ENCODE data around the gene TMEM238L.
"Not testable (repeated sequence)": the region's sequence is repeated elsewhere in the genome, so short reads cannot be mapped to it uniquely, and the experiment has no call there.

Gene TMEM238L, protein sequence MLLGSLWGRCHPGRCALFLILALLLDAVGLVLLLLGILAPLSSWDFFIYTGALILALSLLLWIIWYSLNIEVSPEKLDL
- total RNA-seq, result 0 reads per million in 2 donors

DNA sequence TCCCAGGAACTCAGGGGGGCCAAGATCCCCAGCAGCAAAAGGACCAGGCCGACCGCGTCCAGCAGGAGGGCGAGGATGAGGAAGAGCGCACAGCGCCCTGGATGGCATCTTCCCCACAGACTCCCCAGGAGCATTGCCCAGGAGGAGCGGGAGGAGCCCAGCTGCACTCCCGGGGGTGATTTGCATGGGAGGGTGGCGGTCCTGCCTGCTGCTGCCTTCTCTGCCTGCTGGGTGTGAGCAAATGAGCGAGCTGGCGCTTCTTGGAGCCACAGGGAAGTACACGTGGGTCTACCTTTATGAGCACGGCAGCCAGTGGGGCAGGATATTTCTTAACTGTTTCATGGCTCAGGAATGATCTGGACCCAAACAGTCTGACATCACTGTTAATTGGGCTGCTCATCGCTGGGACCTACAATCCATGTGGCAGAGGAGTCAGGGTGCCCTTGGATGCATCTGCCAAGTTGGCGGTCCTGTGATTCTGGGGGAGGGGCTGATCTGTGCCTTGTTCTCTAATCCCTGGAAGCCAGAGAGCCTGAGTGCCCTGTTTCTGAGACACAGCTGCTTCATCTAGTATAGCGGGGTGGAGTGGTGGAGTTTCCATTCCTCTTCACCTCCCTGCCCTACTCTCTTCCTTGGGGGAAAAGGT lies at the start of gene TMEM238L:
TMEM238L (minus strand) TSS at position 270 of the 646 bp plus-strand sequence; CDS start at position 134, 136 bp downstream.
- no peak for DNase-seq

DNA sequence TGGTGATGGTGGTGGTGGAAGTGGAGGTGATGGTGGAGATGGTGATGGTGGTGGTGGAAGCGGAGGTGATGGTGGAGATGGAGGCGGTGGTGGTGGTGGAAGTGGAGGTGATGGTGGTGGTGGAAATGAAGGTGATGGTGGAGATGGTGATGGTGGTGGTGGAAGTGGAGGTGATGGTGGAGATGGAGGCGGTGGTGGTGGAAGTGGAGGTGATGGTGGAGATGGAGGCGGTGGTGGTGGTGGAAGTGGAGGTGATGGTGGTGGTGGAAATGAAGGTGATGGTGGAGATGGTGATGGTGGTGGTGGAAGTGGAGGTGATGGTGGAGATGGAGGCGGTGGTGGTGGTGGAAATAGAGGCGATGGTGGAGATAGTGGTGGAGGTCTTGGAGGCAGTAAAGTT lies 42.7 kb upstream of the TMEM238L start:
- not testable (repeated sequence) for DNase-seq

DNA sequence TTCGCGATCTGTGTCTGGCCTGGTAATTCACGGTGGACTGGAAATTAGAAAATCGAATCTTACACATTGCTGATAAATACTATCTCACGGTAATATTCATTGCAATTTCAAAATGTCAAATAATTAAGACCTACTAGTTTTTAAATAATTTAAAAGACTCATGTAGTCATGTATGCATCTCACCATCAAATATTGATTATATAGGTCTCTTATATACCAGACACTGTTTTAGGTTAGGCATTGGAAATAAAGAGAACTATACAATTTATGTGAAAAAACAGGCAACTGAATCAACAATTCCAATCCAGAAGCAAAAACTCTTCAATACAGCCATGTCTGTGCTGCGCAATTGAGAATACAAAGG lies 41.5 kb upstream of the TMEM238L start:
- DNase-seq, result no peak

DNA sequence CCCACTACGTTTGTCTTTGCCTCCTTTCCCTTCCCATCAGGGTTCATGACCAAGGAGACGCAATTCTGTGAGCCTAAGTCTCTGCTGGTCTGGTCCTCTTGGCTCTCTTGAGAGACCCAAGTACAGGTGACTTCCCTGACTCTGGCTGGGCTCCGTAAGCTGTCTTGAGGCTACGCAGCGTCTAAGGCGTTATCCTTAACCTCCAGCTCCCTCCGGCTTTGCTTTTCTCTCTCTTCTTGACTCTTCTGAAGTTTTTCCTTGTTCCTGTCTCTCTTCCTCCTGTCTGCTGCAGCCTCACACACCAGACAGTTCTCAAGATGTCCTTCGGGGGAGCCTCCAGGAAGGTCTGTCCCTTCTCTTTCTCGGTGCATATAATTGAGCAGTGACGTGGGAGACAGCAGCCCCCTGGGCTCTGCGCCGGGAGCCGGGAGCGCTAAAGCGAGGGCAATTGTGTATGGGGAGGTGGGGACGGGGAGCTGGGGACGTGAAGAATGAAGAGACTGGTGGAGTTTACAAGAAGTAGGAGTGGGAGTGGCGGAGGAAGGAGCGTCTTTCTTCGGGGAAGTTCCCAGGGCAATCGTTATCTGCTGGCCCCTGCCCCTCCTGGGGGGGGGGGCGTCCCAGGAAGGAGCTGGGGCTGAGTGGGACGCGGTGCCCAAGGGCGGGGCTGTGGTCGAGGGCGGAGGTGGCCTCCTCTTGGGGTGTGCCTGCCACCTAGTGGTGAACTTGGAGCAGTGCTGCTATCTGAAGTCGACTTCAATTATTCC lies 40.9 kb upstream of the TMEM238L start:
- DNase-seq, result peak; percentile 25 to 69 (median 44)

DNA sequence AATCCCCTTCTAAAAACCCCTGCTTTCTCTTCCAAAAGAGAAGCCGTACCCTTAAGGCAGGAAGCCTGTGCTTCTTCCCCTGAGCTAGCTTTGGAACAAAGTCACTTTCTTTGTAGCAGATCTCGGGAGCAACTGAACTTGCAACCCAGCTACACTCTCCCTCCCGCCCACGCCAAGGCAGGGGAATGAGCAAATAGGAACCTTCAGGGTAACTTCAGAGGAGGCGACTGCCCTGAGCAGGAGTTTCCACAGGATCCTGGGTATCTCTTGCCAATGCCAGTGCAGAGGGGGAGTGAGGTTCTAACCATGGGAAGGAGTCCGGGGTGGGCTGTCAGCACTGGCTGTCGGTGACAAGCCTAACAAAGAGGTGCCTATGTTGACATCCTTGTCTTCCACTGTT lies 39.9 kb upstream of the TMEM238L start:
- no peak for DNase-seq

DNA sequence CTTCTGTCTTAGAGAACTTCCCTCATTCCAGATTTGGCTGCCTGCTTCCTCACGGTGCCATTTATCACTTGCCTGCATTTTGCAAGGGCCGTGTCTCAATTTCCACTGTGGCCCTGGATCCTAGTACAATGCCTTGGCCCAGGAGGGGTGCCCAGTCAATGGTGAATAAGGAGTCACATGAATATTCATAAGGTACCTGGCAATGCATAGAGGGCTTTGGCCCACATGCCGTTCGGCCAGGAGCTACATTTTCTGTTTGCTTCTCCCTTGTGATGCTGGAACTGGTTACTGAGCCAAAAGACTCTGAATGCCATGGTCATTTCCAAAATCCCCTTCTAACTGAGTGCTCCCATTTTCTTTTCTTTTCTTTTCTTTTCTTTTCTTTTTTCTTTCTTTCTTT lies 38.8 kb upstream of the TMEM238L start:
- no peak for DNase-seq

- no peak for DNase-seq
Observed at GRCh38 chr17:10838682-10839081, 34.8 kb upstream of the TMEM238L start.

- DNase-seq, result no peak
Observed at GRCh38 chr17:10837921-10838320, 34.0 kb upstream of the TMEM238L start, which contains the start of gene PIRT. PIRT (minus strand) TSS chr17:10838087; CDS start chr17:10825645, 12,442 bp downstream.

DNA sequence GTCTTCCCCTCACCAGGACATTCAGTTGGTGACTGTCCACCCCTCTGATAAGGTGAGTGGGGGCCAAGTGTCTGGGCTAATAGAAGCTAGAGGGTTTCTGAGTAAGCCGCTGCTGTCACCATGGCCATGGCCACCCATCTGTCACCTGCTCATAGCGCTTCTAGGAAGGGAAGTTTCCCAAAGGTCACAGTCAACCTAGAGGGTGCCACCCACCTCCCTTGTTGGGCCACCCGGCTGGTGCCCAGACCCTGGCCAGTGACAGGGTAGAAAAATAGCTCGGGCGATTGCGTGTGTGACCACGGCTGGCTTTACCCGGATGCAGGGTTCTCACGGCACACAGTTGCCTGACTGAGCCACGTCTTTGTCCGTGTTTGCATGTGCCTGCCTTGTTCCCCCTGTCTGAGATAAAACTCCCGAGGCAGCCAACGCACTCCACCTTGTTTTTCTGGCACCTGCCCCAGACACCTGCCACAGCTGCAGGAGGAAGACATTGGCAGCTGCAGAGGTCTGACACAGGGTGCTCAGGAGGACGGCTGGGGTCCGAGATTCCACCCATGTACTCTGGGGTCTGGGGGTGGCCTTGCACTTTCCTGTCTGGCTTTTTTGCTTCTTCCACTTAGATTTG lies 33.2 kb upstream of the TMEM238L start:
- DNase-seq, result no peak

DNA sequence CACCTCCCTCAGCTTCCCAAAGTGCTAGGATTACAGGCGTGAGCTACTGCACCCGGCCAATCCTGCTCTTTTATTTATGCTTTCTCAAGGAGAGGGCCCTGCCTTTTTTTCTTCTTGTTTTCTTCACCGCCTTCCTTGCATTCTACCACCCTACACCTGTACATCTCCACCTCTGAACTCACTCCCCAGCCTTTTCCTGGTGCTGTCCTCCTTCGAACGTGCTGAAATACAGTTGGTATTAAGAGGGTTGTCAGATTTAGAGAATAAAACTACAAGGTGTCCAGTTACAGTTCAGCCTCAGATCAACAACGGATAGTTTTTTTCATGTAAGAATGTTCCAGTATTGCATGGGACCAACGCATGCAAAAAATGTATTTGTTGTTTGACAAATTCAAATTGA lies 32.2 kb upstream of the TMEM238L start:
- DNase-seq, result no peak

DNA sequence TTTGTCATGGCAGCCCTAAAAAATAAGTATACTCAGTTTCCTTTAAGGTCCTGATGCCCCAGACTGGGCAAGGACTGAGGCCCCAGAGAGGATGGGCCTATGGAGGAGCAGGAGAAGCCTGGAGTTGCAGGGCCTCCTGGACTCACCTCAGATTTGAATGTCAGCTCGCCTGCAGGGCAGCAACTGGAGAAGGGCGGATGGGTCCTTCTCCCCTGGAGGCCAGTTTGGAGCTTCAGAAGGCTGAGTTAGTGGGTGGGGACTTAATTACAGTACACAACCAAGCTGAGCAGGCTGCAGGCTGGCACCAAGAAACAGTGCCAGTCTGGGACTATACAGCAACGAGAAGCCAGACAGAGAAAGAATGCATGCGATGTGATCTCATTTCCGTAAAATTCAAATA lies 27.8 kb upstream of the TMEM238L start:
- DNase-seq, result no peak

DNA sequence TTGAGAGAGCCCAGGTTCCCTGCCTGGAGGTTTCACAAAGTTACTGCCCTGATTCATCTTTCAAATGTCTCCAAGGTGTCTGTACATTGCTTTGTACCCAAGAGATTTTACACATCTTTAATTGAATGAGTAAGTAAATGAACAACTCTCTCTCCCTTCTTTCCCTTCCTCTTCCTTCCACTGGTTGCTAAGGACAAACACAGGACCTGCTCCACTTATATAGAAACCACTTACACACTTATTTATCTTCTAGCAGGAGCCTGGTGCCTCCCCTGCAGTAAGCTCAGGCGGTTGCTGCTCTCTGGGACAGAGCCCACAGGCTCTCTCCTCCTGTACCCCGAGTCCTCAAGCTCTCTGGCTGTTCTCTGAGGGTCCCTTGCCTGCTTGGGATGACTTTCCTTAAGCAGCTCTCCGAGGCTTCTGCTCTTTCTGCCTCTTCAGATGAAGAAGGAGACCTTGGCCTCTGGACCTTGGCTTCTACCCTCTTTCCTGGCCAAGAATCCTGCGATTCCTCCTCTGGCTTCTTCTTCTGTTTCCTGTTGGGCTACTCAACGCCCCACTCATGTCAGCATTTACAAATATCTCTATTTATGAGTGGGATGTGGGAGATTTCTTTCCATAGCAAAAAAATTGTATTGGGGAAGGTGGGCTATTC lies 24.1 kb upstream of the TMEM238L start:
- no peak for DNase-seq

DNA sequence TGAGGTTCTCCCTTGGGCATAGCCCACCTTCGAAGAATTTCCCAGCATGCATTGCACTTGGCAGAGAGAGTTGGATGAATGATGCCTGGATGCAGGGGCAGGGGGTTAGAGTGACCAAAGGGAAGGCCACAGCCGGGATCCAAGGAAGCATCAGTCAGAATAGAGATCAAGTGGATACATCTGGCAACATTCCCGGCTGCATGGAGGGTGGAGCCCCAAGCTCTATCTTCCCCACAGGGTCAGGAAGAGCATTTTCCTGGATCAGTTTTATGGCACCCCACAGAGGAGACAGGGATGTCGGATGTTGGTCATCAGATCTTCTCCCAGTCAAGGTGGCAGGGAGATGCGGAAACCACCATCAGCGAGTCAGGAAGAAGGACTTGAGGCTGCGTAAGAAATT lies 21.0 kb upstream of the TMEM238L start:
- no peak for DNase-seq

DNA sequence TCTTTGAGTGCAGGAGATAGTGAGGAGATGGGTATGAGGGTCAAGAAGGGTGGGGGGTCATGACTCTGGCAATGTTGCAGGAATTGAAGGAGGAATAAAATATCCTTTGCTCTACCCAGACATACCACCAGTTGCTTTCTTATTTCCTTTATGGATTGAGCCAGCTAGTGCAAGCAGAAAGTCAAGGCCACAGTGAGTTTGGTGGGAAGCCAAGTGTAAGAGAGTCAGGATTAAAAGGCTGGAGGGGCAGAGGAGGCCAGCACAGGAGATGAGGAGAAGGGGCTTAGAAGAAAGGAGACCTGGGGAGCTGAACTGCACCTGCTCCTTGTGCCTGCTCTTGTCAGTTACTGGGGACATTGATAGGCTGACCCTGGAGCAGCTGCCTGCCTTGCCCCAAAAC lies 17.9 kb upstream of the TMEM238L start:
- DNase-seq, result no peak

- DNase-seq, result no peak
Observed at GRCh38 chr17:10821054-10821453, 17.2 kb upstream of the TMEM238L start.

- DNase-seq, result no peak
Observed at GRCh38 chr17:10815319-10815718, 11.4 kb upstream of the TMEM238L start.

DNA sequence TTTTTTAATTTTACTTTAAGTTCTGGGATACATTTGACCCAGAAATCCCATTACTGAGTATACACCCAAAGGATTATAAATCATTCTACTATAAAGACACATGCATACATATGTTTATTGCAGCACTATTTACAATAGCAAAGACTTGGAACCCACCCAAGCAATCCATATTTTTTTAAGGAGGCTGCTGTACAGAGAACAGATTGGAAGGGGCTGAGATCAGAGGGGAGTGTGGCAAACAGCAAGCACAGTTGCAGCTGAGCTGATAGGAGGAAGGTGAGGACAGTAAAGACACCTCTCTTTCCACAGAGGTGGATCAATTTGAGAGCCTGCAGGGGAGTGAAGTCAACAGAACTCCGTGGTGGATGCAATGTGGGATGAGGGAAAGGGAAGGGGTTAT lies 10.2 kb upstream of the TMEM238L start:
- DNase-seq, result no peak

DNA sequence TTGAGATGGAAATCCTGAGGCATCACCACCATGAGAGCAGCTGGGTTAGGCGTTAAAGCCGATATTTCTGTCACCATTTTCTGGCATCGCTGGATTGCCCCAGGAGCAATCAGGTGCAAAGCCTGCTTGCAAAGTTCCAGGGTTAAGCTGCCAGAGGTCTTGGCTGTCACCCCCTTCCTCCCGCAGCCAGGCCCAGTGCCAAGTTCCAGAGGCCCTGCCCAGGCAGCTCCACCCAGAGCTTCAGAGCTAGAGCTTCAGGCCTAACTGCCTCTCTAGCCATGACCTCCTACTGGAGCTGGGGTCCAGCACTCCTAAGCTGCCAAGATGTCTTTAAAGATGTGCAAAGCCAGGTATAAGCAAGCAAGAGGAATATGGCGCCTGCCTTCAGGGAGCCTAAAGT lies 8.8 kb upstream of the TMEM238L start:
- no peak for DNase-seq

DNA sequence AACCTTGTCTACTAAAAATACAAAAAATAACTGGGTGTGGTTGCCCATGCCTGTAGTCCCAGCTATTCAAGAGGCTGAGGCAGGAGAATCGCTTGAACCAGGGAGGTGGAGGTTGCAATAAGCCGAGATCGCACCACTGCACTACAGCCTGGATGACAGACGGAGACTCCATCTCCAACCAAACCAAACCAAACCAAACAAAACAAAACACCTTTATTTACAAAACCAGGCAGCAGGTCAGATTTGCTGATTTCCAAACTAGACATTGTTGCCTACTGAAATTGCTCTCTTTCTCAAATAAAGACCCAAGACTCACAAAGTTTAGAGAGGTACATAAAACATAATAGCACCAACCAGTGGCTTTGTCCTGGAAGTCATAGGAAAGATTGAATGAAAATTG lies 5.7 kb upstream of the TMEM238L start:
- no peak for DNase-seq

DNA sequence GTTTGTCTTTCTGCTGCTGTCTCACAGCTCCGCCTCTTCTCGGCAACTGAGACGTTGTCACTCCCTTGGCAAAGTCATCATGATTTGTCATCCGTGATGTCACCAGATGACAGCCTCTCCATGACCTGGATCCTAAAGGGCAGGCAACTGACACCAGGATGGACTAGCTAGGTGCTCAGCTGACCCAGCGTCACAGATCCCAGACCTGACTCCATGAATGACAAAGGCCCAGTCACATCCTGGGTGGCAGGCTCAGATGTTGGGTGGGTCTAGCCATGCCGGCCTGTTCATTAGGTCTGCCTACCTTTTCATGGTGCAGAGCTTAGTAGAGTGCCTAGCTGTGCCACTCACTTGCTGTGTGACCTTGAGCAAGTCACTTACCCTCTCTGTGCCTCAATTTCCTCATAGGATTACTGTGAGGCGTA lies 3.8 kb upstream of the TMEM238L start:
- no peak for DNase-seq

DNA sequence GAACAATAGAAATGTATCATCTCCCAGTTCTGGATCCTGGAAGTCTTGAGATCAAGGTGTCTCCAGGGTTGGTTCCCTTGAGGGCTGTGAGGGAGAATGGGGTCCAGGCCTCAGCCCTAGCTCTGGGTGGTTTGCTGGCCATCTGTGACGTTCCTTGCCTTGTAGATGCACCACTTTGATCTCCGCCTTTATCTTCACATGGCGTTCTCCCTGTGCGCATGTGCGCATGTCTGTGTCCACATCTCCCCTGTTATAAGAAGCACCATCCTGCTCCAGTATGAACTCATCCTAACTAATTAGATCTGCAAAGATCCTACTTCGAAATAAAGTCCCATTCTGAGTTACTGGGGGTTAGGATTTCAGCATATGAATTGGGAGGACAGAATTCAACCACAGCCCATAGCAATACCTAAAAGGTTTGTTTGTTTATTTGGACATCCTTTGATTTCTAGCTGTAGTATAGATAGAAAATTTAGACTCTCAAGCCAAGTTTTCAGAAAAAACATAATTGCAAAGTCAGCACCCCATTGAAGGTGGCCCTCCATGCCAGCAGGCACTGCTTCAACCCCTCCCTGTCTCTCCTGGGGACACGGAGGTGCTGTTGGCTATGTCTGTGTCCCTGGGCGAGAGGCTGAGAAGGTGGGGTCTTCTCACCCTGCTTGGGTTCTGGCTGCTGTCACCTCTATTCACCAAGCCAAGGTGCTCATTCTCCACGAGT lies 2.8 kb upstream of the TMEM238L start:
- DNase-seq, result no peak

DNA sequence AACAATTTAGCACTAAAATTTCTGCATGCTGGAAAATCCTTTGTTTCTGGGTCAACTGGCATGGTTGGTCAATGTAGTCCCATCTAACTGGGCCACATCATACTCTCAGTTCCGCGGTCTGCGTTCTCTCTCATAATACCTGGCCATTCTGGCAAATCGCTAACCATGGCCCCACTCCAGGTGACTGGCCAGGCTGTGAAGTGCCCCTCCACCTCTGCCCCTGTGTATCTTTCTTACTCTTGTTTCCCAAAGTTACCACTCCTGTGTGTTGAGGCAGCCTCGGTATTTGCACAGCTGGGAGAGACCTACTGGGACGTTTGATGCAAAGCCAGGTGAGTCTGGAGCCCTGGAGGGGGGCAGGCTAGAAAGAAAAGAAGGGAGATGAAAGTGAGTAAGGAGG lies 2.0 kb upstream of the TMEM238L start:
- no peak for DNase-seq

DNA sequence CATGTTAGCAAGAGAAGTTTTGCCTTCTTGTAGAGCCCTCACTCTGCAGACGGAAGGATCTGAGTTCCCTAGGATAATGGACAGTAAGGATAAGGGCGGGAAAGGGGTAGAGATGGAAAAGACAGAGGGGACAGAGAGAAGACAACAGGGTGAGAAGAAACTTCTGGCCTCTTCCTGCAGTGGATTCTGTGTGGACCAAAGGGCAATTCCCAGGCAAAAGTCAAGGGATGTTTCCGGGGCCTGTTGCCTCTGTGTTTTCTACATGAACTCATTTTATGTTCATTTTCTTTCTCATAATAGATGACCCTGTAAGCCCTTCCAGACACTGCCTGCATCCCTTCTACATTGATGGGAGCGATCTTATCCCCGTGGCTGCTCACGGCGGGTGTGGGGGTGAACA lies 647 bp upstream of the TMEM238L start:
- no peak for DNase-seq
